Measurements from ENCODE around the gene ACSL3.
"Not testable (repeated sequence)": the region's sequence is repeated elsewhere in the genome, so short reads cannot be mapped to it uniquely, and the experiment has no call there.

ACSL3 gene

DNA sequence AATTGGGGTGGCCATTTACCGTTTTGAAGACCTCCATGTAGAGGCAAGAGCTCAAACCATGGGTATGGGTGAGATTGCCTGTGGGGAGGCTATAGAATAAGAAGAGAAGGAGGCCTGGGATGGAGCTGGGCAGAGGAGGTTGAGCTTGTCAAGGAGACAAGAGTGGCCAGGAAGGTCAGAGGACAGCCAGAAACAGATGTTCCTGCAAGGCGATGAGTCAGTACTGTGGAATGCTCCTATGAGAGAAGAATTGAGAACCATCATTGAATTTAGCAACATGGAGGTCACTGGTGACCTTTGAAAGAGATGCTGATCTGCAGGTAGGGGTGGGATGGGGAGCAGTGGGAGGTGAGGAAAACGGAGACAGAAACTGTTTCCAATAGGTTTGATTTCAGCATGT is 3.5 kb downstream of the ACSL3 start:
- peaks cover 41 to 69% (median 54%) of the 10 kb centered on the region in 10 experiments for H3K4me1 ChIP-seq

DNA sequence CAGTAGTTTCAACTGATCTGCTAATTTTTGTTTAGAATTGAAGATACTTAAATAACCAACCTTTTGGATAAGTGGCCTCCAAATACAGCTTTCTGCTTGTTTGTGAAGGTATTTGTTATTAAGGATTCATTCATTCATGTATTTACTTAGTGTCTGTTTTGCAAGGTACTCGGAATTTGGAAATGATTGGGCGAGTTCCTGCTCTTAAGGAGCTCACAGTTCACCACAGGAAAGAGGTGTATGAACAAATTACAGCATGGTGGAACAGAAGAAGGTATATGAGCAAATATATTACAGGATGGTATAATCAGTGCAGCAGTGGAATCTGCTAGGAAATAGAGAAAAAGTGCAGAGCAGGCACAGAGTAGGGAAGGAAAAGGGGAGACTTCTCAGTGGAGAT is 4.5 kb downstream of the ACSL3 start:
- Histone ChIP-seq H4K20me1 (peaks cover 72 to 93% (median 91%) of the 10 kb centered on the region in 11 experiments), H3K27me3 (no peaks in the 10 kb centered on the region), H3K27ac (no peak overlapping the region), H3K4me2 (peak overlapping the region in 9 of 11 experiments; percentile 17 to 94 (median 84); a peak in 11 of 22 replicates), H3K4me1 (peaks cover 34 to 70% (median 53%) of the 10 kb centered on the region in 10 experiments), H3K9me3 (replicated peaks in 1 of 11) (no peaks in the 10 kb centered on the region), H3K36me3 (peaks cover 0 to 3% (median 0%) of the 10 kb centered on the region in 11 experiments; a peak in 1 of 22 replicates), H3K4me3 (no peak overlapping the region), H3K9ac (no peak overlapping the region)
- no peak for TF ChIP-seq Cebpa-rat (IDR thresholded peaks at IDR 0.05)

More for the DNA sequence above, 3.5 kb downstream of the ACSL3 start:
- H3K36me3 ChIP-seq, result peaks cover 0 to 3% (median 0%) of the 10 kb centered on the region in 11 experiments; a peak in 1 of 22 replicates
- no peak for TF ChIP-seq Cebpa-rat (IDR thresholded peaks at IDR 0.05)
- no peak overlapping the region for H3K9ac ChIP-seq
- H3K27me3 ChIP-seq, result no peaks in the 10 kb centered on the region
- H4K20me1 ChIP-seq, result peaks cover 62 to 83% (median 81%) of the 10 kb centered on the region in 11 experiments
- no peak overlapping the region for H3K27ac ChIP-seq
- peak overlapping the region; percentile 76 to 96 (median 88) for H3K4me2 ChIP-seq
- H3K9me3 ChIP-seq (replicated peaks in 1 of 11), result no peaks in the 10 kb centered on the region
- peak overlapping the region in 1 of 10 experiments; percentile 25; a peak in 1 of 20 replicates for H3K4me3 ChIP-seq

DNA sequence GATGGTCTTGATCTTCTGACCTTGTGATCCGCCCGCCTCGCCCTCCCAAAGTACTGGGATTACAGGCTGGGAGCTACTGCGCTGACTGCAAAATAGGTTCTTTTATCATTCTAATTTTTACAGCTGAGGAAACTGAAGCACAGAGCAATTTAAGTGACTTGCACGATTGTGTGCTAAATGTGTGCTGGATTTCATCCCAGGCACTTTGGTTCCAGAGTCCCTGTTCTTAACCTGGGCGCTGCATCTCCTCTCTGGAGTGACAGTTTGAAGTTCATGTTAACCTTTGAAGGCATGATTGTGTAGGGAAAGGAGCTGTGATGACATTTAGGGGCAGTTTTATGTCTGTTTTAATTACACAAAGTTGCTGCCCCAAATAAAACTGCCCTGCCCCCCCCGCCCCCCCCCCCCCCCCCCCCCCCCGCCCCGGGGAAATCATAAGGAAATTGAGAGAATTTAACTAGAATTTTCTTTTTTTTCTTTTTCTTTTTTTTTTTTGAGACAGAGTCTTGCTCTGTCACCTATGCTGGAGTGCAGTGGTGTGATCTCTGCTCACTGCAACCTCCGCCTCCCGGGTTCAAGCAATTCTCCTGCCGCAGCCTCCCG is 5.6 kb downstream of the ACSL3 start:
- Histone ChIP-seq H4K20me1 (peaks cover 78 to 99% (median 98%) of the 10 kb centered on the region in 11 experiments), H3K4me1 (peaks cover 33 to 79% (median 52%) of the 10 kb centered on the region in 10 experiments), H3K9ac (no peak overlapping the region), H3K9me3 (replicated peaks in 1 of 11) (no peaks in the 10 kb centered on the region), H3K36me3 (peaks cover 0 to 3% (median 0%) of the 10 kb centered on the region in 11 experiments; a peak in 1 of 22 replicates), H3K4me3 (no peak overlapping the region), H3K4me2 (no peak overlapping the region), H3K27ac (no peak overlapping the region), H3K27me3 (no peaks in the 10 kb centered on the region)
- TF ChIP-seq Cebpa-rat (IDR thresholded peaks at IDR 0.05), result no peak

DNA sequence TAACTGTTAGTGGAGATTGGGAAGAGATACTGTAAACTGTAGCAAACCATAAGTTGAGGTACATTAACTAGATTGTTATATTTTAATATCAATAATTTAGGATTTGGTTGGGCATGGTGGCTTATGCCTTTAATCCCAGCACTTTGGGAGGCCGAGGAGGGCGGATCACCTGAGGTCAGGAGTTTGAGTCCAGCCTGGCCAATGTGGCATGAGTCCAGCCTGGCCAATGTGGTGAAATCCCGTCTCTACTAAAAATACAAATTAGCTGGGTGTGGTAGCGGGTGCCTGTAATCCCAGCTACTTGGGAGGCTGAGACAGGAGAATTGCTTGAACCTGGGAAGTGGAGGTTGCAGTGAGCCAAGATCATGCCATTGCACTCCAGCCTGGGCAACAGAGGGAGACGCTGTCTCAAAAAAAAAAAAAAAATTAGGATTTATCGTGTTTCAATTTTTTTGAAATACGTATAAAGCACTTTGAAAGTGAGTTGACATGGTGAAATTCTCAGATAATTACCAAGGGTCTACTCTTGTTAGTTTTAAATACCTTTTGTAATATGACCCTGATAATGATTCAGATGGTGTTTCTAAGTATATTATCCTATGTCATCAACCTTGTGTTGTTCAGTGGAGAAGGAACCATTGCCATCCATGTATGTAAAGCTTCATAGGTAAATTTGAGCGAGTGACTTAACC is 7.9 kb downstream of the ACSL3 start:
- not testable (repeated sequence) for H3K36me3 ChIP-seq; H3K27me3 ChIP-seq; H3K9ac ChIP-seq; H3K4me3 ChIP-seq; H3K9me3 ChIP-seq (replicated peaks in 1 of 11)
- Histone ChIP-seq H3K4me1 (peaks cover 17 to 72% (median 35%) of the 10 kb centered on the region in 10 experiments), H4K20me1 (peaks cover 66 to 99% (median 97%) of the 10 kb centered on the region in 11 experiments), H3K27ac (peak overlapping the region in 1 of 11 experiments; percentile 13; a peak in 1 of 22 replicates), H3K4me2 (peak overlapping the region in 8 of 11 experiments; percentile 2 to 86 (median 48); a peak in 15 of 22 replicates)

DNA sequence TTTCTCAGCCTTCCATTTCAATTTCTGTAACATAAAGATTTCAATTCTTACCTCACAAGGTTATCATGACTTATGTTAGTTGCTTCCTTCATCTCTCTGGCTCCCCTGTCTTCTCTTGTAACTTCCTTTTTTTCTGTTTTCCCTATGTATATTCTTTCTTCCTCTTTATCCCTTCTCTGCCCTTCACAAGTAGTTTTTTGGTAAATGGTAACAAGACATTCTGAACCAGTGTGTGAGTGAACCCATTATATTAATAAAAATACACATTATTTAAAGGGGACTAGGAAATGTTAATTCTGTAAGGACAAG is 8.4 kb downstream of the ACSL3 start:
- H3K4me2 ChIP-seq, result peak overlapping the region in 8 of 11 experiments; percentile 2 to 86 (median 48); a peak in 15 of 22 replicates
- no peak for TF ChIP-seq Cebpa-rat (IDR thresholded peaks at IDR 0.05)
- H3K9me3 ChIP-seq (replicated peaks in 1 of 11), result peaks cover 0 to 5% (median 3%) of the 10 kb centered on the region in 11 experiments; a peak in 5 of 22 replicates
- peaks cover 0 to 9% (median 3%) of the 10 kb centered on the region in 11 experiments; a peak in 6 of 22 replicates for H3K36me3 ChIP-seq
- no peaks in the 10 kb centered on the region for H3K27me3 ChIP-seq
- H3K9ac ChIP-seq, result no peak overlapping the region
- H3K27ac ChIP-seq, result peak overlapping the region in 3 of 11 experiments; percentile 13 to 27 (median 15); a peak in 3 of 22 replicates
- H4K20me1 ChIP-seq, result peaks cover 66 to 99% (median 97%) of the 10 kb centered on the region in 11 experiments
- peaks cover 12 to 67% (median 30%) of the 10 kb centered on the region in 10 experiments for H3K4me1 ChIP-seq
- no peak overlapping the region for H3K4me3 ChIP-seq

DNA sequence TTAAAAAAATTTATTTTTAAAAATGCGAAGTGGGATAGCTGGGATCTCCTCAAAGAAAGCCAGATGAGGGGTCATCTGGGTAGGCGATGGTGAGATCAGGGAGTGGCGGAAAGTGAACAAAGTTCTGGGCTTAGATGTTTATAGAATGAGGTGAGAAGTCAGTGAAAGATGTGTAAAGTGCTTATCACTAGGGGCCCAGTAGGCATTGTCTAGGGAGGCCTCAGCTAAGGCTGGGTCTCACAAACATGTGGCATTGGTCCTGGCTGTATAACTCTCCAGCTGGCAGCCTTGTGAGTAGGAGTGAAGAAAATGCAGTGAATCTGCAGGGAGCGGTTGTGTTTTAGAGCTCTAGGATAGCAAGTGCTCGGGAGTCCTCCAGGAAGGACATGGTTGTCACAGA is 10.5 kb downstream of the ACSL3 start:
- Histone ChIP-seq H3K27ac (no peak overlapping the region), H3K36me3 (peaks cover 0 to 16% (median 7%) of the 10 kb centered on the region in 11 experiments; a peak in 7 of 22 replicates), H3K27me3 (no peaks in the 10 kb centered on the region), H3K4me3 (no peak overlapping the region), H3K9ac (no peak overlapping the region), H3K4me2 (peak overlapping the region in 2 of 11 experiments; percentile 21 to 22; a peak in 2 of 22 replicates), H4K20me1 (peaks cover 61 to 99% (median 97%) of the 10 kb centered on the region in 11 experiments), H3K9me3 (replicated peaks in 1 of 11) (peaks cover 0 to 16% (median 7%) of the 10 kb centered on the region in 11 experiments; a peak in 8 of 22 replicates), H3K4me1 (peaks cover 4 to 52% (median 17%) of the 10 kb centered on the region in 10 experiments; a peak in 13 of 20 replicates)
- no peak for TF ChIP-seq Cebpa-rat (IDR thresholded peaks at IDR 0.05)

DNA sequence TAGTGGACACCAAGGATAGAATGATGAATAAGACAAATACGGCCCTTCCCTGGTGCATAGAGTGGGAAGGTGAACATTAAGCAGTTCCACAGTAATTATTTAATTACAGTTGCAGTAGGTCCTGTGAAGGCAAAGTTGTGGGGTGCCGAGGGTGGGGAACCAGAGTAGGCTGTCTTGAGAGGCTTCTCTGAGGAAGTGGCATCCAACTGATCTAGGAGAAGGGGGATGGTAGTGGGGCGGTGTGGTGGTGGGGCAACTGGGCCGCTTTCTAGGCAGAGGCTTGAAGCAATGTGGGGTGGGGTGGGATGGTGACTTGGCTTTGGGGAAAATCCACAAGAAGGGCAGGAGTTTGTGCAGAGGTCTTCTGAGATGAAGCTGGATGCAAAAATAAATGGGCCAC is 11.7 kb downstream of the ACSL3 start:
- Histone ChIP-seq H4K20me1 (peaks cover 71 to 100% (median 100%) of the 10 kb centered on the region in 11 experiments), H3K4me3 (no peak overlapping the region), H3K27ac (no peak overlapping the region), H3K27me3 (no peaks in the 10 kb centered on the region), H3K9ac (no peak overlapping the region), H3K4me1 (peaks cover 4 to 44% (median 17%) of the 10 kb centered on the region in 10 experiments; a peak in 13 of 20 replicates), H3K36me3 (peaks cover 0 to 15% (median 8%) of the 10 kb centered on the region in 11 experiments; a peak in 7 of 22 replicates), H3K4me2 (no peak overlapping the region), H3K9me3 (replicated peaks in 1 of 11) (peaks cover 0 to 16% (median 8%) of the 10 kb centered on the region in 11 experiments; a peak in 8 of 22 replicates)
- no peak for TF ChIP-seq Cebpa-rat (IDR thresholded peaks at IDR 0.05)

DNA sequence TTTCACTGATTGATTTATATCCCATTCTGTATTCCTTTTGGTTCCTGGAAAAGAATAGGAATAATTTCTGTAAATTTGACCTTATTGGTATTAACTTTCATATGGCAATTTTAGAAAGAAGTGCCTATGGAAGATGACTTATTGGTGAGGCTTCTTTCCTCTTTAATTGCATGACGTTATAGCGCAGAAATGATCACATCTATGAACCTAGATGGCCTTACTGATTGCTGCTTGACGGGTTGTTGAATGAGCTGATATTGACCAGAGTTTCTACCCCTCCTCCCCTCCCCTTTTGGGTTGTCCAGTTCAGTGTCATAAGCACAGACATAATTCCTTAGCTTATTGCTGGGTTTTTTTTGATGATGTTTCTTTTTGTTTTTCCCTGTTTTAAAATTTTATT is 14.6 kb downstream of the ACSL3 start:
- no peaks in the 10 kb centered on the region for H3K27me3 ChIP-seq
- peaks cover 0 to 29% (median 15%) of the 10 kb centered on the region in 11 experiments; a peak in 10 of 22 replicates for H3K36me3 ChIP-seq
- H3K27ac ChIP-seq, result no peak overlapping the region
- H3K4me1 ChIP-seq, result peaks cover 0 to 30% (median 0%) of the 10 kb centered on the region in 10 experiments; a peak in 6 of 20 replicates
- peaks cover 0 to 18% (median 12%) of the 10 kb centered on the region in 11 experiments; a peak in 10 of 22 replicates for H3K9me3 ChIP-seq (replicated peaks in 1 of 11)
- H3K4me2 ChIP-seq, result no peak overlapping the region
- TF ChIP-seq Cebpa-rat (IDR thresholded peaks at IDR 0.05), result no peak
- H3K9ac ChIP-seq, result no peak overlapping the region
- peaks cover 69 to 100% (median 100%) of the 10 kb centered on the region in 11 experiments for H4K20me1 ChIP-seq
- H3K4me3 ChIP-seq, result no peak overlapping the region

DNA sequence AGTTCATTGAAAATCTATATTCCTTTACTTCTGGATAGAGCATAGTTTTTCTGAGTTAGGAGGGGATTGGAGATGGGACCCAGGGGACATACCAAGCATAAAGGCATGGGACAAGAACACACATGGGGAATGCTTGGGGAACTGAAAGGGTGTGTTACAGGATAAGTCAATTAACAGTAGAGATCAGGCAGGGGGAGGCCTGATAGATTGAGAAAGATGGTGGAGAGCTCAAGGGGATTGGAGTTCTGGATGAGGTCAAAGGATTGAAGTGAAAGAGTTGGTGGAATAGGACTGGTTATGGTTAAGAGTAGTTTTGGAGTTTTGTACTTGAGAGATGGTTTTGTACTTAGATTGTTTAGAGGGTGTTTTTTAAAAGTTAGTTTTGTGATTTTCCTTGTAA is 16.1 kb downstream of the ACSL3 start:
- H3K27me3 ChIP-seq, result no peaks in the 10 kb centered on the region
- no peak overlapping the region for H3K9ac ChIP-seq
- H3K4me3 ChIP-seq, result no peak overlapping the region
- peaks cover 0 to 20% (median 0%) of the 10 kb centered on the region in 10 experiments; a peak in 3 of 20 replicates for H3K4me1 ChIP-seq
- no peak overlapping the region for H3K4me2 ChIP-seq
- H4K20me1 ChIP-seq, result peaks cover 62 to 100% (median 99%) of the 10 kb centered on the region in 11 experiments; a peak in 21 of 22 replicates
- peaks cover 0 to 31% (median 23%) of the 10 kb centered on the region in 11 experiments; a peak in 17 of 22 replicates for H3K9me3 ChIP-seq (replicated peaks in 1 of 11)
- peaks cover 0 to 40% (median 22%) of the 10 kb centered on the region in 11 experiments; a peak in 13 of 22 replicates for H3K36me3 ChIP-seq
- H3K27ac ChIP-seq, result no peak overlapping the region
- TF ChIP-seq Cebpa-rat (IDR thresholded peaks at IDR 0.05), result no peak

Data from BLaER1 treated with 17β-estradiol and CSF1 and Interleukin-3, amounts not matched to agents 10 nM and 100 nM (cell line).